Measurements from ENCODE around the gene ATP6V0E1.

ATP6V0E1 gene

DNA sequence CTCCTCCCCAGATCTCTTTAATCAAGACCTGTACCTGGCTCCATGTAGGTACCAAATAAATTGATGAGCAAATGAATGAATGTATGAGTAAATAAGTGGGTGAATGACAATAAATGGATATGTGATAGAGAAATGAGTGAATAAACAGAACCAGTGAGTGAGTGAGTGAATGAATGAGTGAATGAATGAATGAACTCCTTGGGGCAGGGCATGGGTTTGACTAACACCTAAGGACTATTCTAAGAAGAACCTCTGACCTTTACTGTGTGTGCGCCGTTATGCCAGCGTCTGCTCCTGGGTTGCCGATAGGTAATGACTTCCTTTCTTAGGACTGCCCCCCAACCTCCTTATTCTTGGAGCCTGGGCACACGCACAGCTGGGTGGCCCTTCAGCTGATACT is 26.1 kb upstream of the ATP6V0E1 start:
- no peak for DNase-seq

DNA sequence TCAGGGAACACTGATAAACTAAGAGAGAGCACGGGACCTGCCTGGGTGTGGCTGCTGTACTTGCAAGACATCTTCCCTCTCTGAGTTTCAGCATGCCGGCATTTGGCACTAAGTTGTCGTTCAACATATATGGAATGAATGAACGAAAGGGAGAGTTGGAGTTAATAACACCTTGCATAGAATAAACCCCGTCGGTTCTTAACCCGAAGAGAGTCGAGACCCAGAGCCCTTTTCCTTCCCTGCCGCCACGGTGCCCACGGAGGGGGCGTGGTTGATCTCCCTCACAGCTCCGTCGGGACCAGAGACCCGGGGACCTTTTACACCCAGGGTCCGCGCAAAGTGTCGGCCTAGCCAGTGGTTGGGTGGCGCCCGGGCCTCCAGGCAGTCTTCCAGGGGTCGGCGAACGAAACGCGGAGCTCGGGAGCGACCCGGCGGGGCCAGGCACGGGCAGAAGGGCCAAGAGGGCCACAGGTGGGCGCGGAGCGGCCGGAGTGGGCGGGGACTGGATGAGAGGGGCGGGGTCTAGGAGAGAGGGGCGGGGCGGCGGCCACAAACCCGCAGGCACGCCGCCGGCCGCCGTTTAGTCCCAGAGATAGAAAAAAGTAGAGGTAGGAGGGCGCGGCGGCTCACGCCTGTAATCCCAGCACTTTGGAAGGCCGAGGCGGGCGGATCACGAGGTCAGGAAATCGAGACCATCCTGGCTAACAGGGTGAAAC is 25.1 kb upstream of the ATP6V0E1 start:
- peak; percentile 22 to 53 for DNase-seq

DNA sequence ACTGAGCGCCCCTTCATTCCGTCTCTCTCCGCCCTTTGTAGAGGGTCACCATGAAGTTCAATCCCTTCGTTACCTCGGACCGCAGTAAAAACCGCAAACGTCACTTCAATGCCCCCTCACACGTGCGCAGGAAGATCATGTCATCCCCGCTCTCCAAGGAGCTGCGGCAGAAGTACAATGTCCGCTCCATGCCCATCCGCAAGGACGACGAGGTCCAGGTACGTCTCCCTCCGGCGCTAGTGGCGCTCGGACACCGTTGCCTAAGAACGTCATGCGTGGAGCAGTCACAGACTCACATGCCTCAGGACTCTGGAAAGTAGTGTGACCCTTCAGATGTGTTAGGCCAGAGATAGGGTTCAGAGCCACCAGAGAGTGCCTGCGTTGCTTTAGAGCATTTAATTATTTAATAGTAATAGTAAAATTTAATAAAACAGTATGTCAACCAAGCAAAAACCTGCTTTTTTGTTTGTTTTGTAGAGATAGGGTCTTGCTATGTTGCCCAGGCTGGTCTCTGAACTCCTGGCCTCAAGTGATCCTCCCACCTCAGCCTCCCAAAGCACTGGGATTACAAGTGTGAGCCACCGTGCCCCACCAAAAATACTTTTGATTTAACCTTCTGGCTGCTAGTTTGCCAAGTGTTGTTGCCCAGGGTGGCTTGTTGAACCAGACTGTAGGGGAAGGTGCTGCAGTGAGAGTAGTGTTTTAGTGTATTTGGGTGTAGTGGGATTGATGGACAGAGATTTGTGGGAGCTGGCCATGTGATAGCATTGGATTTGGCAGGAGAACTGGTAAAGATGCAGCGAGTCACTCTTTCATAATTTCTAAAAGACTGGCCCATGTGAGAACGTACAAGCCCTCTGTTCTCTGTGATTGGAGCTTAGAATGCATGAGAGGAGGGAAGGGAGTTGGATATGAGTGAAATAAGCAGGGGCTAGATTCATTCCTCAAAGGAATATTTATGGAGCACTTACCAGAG is 23.5 kb upstream of the ATP6V0E1 start:
- DNase-seq, result no peak

DNA sequence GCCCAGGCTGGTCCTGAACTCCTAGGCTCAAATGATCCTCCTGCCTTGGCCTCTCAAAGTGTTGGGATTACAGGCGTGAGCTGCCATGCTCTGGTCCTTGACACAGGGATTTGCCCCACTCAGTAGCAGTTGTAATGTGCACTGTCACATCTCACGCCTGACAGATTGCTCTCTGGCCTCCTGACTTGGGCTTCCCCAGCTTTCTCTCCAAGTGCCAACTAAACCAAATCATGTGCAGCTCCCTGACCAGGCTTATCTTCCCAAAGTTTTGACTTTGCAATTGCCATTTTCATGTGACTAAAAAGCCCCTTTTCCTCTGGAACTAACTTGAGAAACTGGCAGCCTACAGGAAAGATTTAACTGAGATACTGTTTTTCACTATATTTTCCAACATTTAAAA is 13.7 kb upstream of the ATP6V0E1 start:
- DNase-seq, result no peak

GRCh38 chr5:172971482-172971881 is 12.1 kb upstream of the ATP6V0E1 start:
- DNase-seq, result no peak

GRCh38 chr5:172972552-172972951 is 11.0 kb upstream of the ATP6V0E1 start:
- no peak for DNase-seq

GRCh38 chr5:172973127-172973916 is 10.2 kb upstream of the ATP6V0E1 start:
- DNase-seq, result no peak

GRCh38 chr5:172973931-172974330 is 9.6 kb upstream of the ATP6V0E1 start:
- no peak for DNase-seq

- DNase-seq, result no peak
Observed at GRCh38 chr5:172975289-172975688, 8.3 kb upstream of the ATP6V0E1 start.

DNA sequence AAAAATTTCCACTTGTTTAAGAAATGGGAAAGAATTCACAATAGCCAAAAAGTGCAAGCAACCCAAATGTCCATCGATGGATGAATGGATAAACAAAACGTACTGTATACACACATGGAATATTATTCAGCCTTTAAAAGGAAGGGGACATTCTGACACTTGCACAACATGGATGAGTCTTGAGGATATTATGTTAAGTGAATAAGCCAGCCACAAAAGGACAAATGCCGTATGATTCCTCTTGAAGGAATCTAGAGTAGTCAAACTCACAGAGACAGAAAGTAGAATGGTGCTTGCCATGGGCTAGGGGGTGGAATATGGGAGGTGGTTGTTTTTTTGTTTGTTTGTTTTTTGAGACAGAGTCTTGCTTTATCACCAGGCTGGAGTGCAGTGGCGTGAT is 3.8 kb upstream of the ATP6V0E1 start:
- DNase-seq, result no peak

DNA sequence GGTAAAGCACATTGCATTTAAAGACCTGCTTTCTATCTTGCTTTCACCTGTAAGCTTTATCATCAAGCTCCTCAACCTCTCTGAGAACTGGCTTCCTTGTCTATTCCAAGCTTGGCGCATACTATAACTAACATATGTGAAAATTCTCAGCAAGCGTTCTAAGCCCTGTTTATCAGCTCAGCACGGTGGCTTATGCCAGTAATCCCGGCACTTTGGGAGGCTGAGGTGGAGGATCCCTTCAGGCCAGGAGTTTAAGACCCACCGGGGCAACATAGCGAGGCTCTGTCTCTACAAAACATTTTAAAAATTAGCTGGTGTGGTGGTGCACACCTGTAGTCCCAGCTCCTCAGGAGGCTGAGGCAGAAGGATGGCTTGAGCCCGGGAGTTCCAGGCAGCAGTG is 1.6 kb upstream of the ATP6V0E1 start:
- DNase-seq, result no peak

GRCh38 chr5:172984244-172984953 is 828 bp downstream of the ATP6V0E1 start:
- DNase-seq, result peak; percentile 29 to 38

GRCh38 chr5:172985596-172985995 is 2.0 kb downstream of the ATP6V0E1 start:
- DNase-seq, result no peak

DNA sequence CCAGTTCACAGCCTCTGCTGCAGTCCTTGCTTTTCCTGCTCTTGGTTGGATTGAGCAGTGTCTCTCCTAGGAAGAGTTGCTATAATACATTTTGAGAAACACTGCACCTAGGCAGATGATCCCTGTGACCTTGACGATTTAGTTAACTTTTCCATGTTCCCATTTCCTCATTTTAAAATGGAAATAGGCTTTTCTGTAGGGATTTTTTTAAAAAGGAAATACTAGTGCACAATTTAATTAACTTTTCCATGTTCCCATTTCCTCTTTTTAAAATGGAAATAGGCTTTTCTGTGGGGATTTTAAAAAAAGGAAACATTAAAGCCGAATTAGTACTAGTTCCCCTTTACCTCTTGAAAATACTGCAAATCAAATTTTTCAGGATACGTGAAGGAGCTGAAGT is 4.7 kb downstream of the ATP6V0E1 start:
- DNase-seq, result no peak

DNA sequence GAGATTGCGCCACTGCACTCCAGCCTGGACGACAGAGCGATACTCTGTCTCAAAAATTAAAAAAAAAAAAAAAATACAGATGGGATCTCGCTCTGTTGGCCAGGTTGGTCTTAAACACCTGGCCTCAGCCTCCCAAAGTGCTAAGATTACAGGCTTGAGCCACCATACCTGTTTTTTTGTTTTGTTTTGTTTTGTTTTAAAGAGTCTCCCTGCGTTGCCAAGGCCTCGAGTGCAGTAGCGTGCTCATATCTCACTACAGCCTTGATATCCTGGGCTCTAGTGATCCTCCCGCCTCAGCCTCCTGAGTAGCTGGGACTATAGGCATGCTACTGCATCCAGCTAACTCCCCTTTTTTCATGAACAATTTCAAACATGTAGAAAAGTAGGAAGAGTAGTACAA is 7.2 kb downstream of the ATP6V0E1 start:
- DNase-seq, result no peak

DNA sequence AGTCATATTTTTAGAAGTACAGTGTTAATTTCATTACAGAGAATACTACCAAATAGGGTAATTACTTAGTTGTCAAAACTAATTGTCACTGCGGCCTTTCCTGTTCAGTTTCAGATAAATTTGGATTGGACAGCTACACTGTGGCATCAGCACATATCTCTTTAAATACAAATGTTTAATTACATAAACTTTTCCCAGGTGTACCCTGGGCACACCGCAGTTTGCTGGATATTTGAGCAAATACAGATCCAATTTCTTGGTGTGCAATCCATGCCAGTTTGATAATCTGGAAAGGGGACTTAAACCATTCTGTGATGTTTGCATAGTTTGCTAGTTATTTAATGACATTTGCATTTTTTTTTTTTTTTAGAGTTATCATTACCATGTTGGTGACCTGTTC is 10.8 kb downstream of the ATP6V0E1 start:
- DNase-seq, result no peak

GRCh38 chr5:172999372-172999973 is 15.9 kb downstream of the ATP6V0E1 start:
- no peak for DNase-seq

GRCh38 chr5:172999974-173000373 is 16.4 kb downstream of the ATP6V0E1 start:
- no peak for DNase-seq

- no peak for DNase-seq
Observed at GRCh38 chr5:173001229-173001841, 17.8 kb downstream of the ATP6V0E1 start.

DNA sequence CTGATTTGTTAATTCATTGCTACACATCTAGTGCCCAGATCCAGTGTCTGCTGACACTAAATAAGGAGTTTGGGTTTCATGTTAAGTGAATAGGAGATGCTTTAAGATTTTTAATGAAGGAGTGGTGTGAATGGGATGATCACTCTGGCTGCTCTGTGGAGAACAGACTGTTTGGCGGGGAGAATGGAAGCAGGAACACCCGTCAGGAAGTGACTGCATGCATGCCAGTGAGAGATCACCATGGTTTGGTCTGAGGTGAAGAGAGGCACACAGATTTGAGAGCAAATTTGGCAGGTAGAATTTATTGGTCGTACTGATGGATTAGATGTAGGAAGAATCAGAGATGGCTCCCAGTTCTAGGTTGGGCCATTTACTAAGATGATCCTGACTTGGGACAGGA is 19.8 kb downstream of the ATP6V0E1 start:
- no peak for DNase-seq

GRCh38 chr5:173004013-173004412 is 20.4 kb downstream of the ATP6V0E1 start:
- no peak for DNase-seq

GRCh38 chr5:173004447-173004846 is 20.9 kb downstream of the ATP6V0E1 start:
- no peak for DNase-seq
